H9 (cell line): ENCODE measurements around the gene BIVM. TPM values are rescaled to one million over a fixed set of nuclear protein-coding genes. Genes with fewer than 3 reads are reported as not detected.

Experiments
- DNase-seq: peaks from one replicate; pipeline ENCODE4 v3.0.0-alpha.2; 2017
- H2AFZ ChIP-seq: one replicate; pipeline ENCODE4 v1.6.1; 2013; ENCODE audit warnings: mild to moderate bottlenecking, low read length, control low read depth, moderate library complexity
- H2AK5ac ChIP-seq: 2 replicates; pipeline ENCODE4 v1.6.1; 2013; ENCODE audit warnings: low read length, control low read depth, mixed read lengths; ENCODE audit not compliant: insufficient read length
- H2BK120ac ChIP-seq: one replicate; pipeline ENCODE4 v1.6.1; 2013; ENCODE audit warnings: low read depth, mild to moderate bottlenecking, low read length, control low read depth, inconsistent platforms; ENCODE audit not compliant: poor library complexity, severe bottlenecking
- H2BK12ac ChIP-seq: 2 replicates; pipeline ENCODE4 v1.6.1; 2013; ENCODE audit warnings: low read length, control low read depth, mixed read lengths, low read depth; ENCODE audit not compliant: insufficient read length
- H2BK15ac ChIP-seq: 2 replicates; pipeline ENCODE4 v1.6.1; 2013; ENCODE audit warnings: low read depth, low read length, control low read depth
- H2BK20ac ChIP-seq: one replicate; pipeline ENCODE4 v1.6.1; 2013; ENCODE audit warnings: low read depth, mild to moderate bottlenecking, low read length, control low read depth, inconsistent platforms; ENCODE audit not compliant: poor library complexity, severe bottlenecking
- H2BK5ac ChIP-seq: 2 replicates; pipeline ENCODE4 v1.6.1; 2013; ENCODE audit warnings: low read length, control low read depth, mixed read lengths; ENCODE audit not compliant: insufficient read length
- H3K14ac ChIP-seq: 2 replicates; pipeline ENCODE4 v1.6.1; 2013; ENCODE audit warnings: low read length, control low read depth; ENCODE audit not compliant: insufficient read depth
- H3K18ac ChIP-seq: 2 replicates; pipeline ENCODE4 v1.6.1; 2013; ENCODE audit warnings: low read depth, mild to moderate bottlenecking, mixed read lengths, low read length, control low read depth; ENCODE audit not compliant: insufficient read length
- H3K23ac ChIP-seq: 2 replicates; pipeline ENCODE4 v1.6.1; 2013; ENCODE audit warnings: low read length, control low read depth, mixed read lengths, low read depth; ENCODE audit not compliant: insufficient read length
- H3K23me2 ChIP-seq: 2 replicates; pipeline ENCODE4 v1.6.1; 2013; ENCODE audit warnings: low read depth, mild to moderate bottlenecking, mixed read lengths, low read length, control low read depth; ENCODE audit not compliant: insufficient read length, poor library complexity, severe bottlenecking
- H3K27ac ChIP-seq: 2 replicates; pipeline ENCODE4 v1.5.1; 2013; ENCODE audit warnings: low read length, control low read depth, mixed read lengths, low read depth; ENCODE audit not compliant: insufficient read length
- H3K27me3 ChIP-seq: 2 replicates; pipeline ENCODE4 v1.6.1; 2013; ENCODE audit warnings: low read length, control low read depth, inconsistent platforms; ENCODE audit not compliant: insufficient read depth
- H3K4ac ChIP-seq: 2 replicates; pipeline ENCODE4 v1.6.1; 2013; ENCODE audit warnings: low read depth, mild to moderate bottlenecking, control low read depth, inconsistent platforms, low read length, moderate library complexity
- H3K4me1 ChIP-seq: 2 replicates; pipeline ENCODE4 v1.6.1; 2013; ENCODE audit warnings: low read length, control low read depth, inconsistent platforms; ENCODE audit not compliant: insufficient read depth
- H3K4me2 ChIP-seq: 2 replicates; pipeline ENCODE4 v1.6.1; 2013; ENCODE audit warnings: low read length, control low read depth, mixed read lengths; ENCODE audit not compliant: insufficient read length, insufficient read depth
- H3K56ac ChIP-seq: 2 replicates; pipeline ENCODE4 v1.6.1; 2013; ENCODE audit warnings: low read depth, mild to moderate bottlenecking, mixed read lengths, low read length, control low read depth; ENCODE audit not compliant: insufficient read length
- H3K79me1 ChIP-seq: 2 replicates; pipeline ENCODE4 v1.6.1; 2013; ENCODE audit warnings: low read depth, mild to moderate bottlenecking, moderate library complexity, low read length, control low read depth, inconsistent platforms; ENCODE audit not compliant: insufficient read depth, poor library complexity, severe bottlenecking
- H3K79me2 ChIP-seq: 2 replicates; pipeline ENCODE4 v1.6.1; 2013; ENCODE audit warnings: low read length, control low read depth, inconsistent platforms; ENCODE audit not compliant: insufficient read depth
- H3K9ac ChIP-seq: 2 replicates; pipeline ENCODE4 v1.6.1; 2013; ENCODE audit warnings: low read length, control low read depth, mixed read lengths; ENCODE audit not compliant: insufficient read length; ENCODE audit errors: extremely low read depth
- H3K9me3 ChIP-seq: one replicate; pipeline ENCODE4 v1.6.1; 2013; ENCODE audit warnings: low read depth, low read length, inconsistent platforms; ENCODE audit not compliant: control insufficient read depth
- H3T11ph ChIP-seq: one replicate; pipeline ENCODE4 v1.6.1; 2013; ENCODE audit warnings: mild to moderate bottlenecking, low read length, control low read depth, inconsistent platforms
- H4K20me1 ChIP-seq: one replicate; pipeline ENCODE4 v1.6.1; 2013; ENCODE audit not compliant: control insufficient read depth, insufficient read length, insufficient read depth
- H4K5ac ChIP-seq: 2 replicates; pipeline ENCODE4 v1.6.1; 2013; ENCODE audit warnings: low read depth, mild to moderate bottlenecking, mixed read lengths, low read length, control low read depth; ENCODE audit not compliant: insufficient read length
- H4K8ac ChIP-seq: replicated peaks from 2 replicates; pipeline ENCODE4 v1.6.1; 2013; ENCODE audit warnings: low read length, control low read depth, mixed read lengths, low read depth; ENCODE audit not compliant: insufficient read length
- H4K91ac ChIP-seq: 2 replicates; pipeline ENCODE4 v1.6.1; 2013; ENCODE audit warnings: low read depth, mild to moderate bottlenecking, moderate library complexity, mixed read lengths, low read length, control low read depth; ENCODE audit not compliant: insufficient read length
- H3K27ac Mint-ChIP-seq, 3 experiments: 2 replicates in 2 of 3; 3 replicates in 1 of 3; pipeline ENCODE4 v1.8.0; 2020 to 2021; ENCODE audit warnings: mixed read lengths in 3 of 3, mild to moderate bottlenecking in 1 of 3, moderate library complexity in 1 of 3
- H3K27me3 Mint-ChIP-seq: 2 replicates; pipeline ENCODE4 v1.8.0; 2021; ENCODE audit warnings: low read depth, mild to moderate bottlenecking, moderate library complexity, mixed read lengths
- H3K36me3 Mint-ChIP-seq, 3 experiments: 2 replicates in 2 of 3; 3 replicates in 1 of 3; pipeline ENCODE4 v1.8.0; 2020 to 2021; ENCODE audit warnings: low read depth in 3 of 3, mixed read lengths in 3 of 3; ENCODE audit not compliant: insufficient read depth in 1 of 3
- H3K4me1 Mint-ChIP-seq, 2 experiments: 2 replicates each; pipeline ENCODE4 v1.8.0; 2020; ENCODE audit warnings: mixed read lengths in 2 of 2
- H3K4me3 Mint-ChIP-seq, 2 experiments: 2 replicates in 1 of 2; 3 replicates in 1 of 2; pipeline ENCODE4 v1.8.0; 2020 to 2021; ENCODE audit warnings: mild to moderate bottlenecking in 2 of 2, mixed read lengths in 2 of 2, moderate library complexity in 1 of 2
- H3K9me3 Mint-ChIP-seq, 2 experiments: 2 replicates in 1 of 2; 3 replicates in 1 of 2; pipeline ENCODE4 v1.8.0; 2020; ENCODE audit warnings: mild to moderate bottlenecking in 2 of 2, mixed read lengths in 2 of 2, moderate library complexity in 1 of 2
- CTCF ChIP-seq: fragments of 200-600 bp; sonication (generic); conservative IDR thresholded peaks from 3 replicates; pipeline ENCODE4 v1.8.0; 2021; ENCODE audit warnings: antibody characterized with exemption, mild to moderate bottlenecking
- WGBS: extraction: QIAGEN DNeasy Blood & Tissue Kit; methylation state at CpG from one replicate; pipeline ENCODE4 v1.1.7; 2013; ENCODE audit warnings: missing lambda C conversion rate, low lambda C conversion rate, mixed read lengths; ENCODE audit not compliant: insufficient read length; ENCODE audit errors: extremely low coverage; 5-methylcytosine and 5-hydroxymethylcytosine counted together
- total RNA-seq: library from RNA; stranded (reverse); gene quantifications from 2 replicates; pipeline ENCODE4 v1.2.1, GENCODE V29; 2021

BIVM gene
- total RNA-seq, 1 experiment from 2014 or later, result 9.0 TPM

GRCh38 chr13:102873653-102874052, 74.7 kb downstream of the BIVM start:
- no peak overlapping the region for H4K8ac ChIP-seq
- no peaks in the 10 kb centered on the region for H3K9me3 Mint-ChIP-seq
- no CpG with 5 or more reads among the region's 3 CpGs for WGBS
- H3K27me3 ChIP-seq, result no peaks in the 10 kb centered on the region
- no peaks in the 10 kb centered on the region for H3K79me1 ChIP-seq
- H3K9me3 ChIP-seq, result no peaks in the 10 kb centered on the region
- no peak overlapping the region for H3K4ac ChIP-seq
- H3K27ac Mint-ChIP-seq, result no peak overlapping the region
- H3K18ac ChIP-seq, result no peak overlapping the region
- no peak overlapping the region for H4K91ac ChIP-seq
- no peaks in the 10 kb centered on the region for H4K20me1 ChIP-seq
- H3K4me1 Mint-ChIP-seq, result peaks cover 15 to 17% of the 10 kb centered on the region in 2 experiments
- no peaks in the 10 kb centered on the region for H3K23me2 ChIP-seq
- DNase-seq, result no peak
- no peak overlapping the region for H2AK5ac ChIP-seq
- H3K27me3 Mint-ChIP-seq, result no peaks in the 10 kb centered on the region
- no peak overlapping the region for H2BK120ac ChIP-seq
- no peak for TF ChIP-seq CTCF
- H3T11ph ChIP-seq, result no peak overlapping the region
- H2BK12ac ChIP-seq, result no peak overlapping the region
- no peaks in the 10 kb centered on the region for H3K79me2 ChIP-seq
- H3K4me1 ChIP-seq, result no peaks in the 10 kb centered on the region
- H3K4me3 Mint-ChIP-seq, result no peak overlapping the region
- peaks cover 5 to 28% (median 20%) of the 10 kb centered on the region in 3 experiments; a peak in 6 of 7 replicates for H3K36me3 Mint-ChIP-seq
- H2BK20ac ChIP-seq, result no peak overlapping the region
- H2AFZ ChIP-seq, result no peak overlapping the region
- H2BK5ac ChIP-seq, result no peak overlapping the region
- H3K9ac ChIP-seq, result no peak overlapping the region
- H3K27ac ChIP-seq, result no peak overlapping the region
- H3K4me2 ChIP-seq, result no peak overlapping the region
- no peak overlapping the region for H3K23ac ChIP-seq
- no peak overlapping the region for H4K5ac ChIP-seq
- no peak overlapping the region for H3K14ac ChIP-seq
- no peak overlapping the region for H2BK15ac ChIP-seq
- no peak overlapping the region for H3K56ac ChIP-seq
